HPDE6-E6E7 (cell line): ENCODE results near the gene CD81.

ENCODE experiments used
- DNase-seq: peaks from one replicate; pipeline ENCODE4 v3.0.0; 2011; ENCODE audit warnings: missing footprints; ENCODE audit errors: extremely low spot score

The CD81 gene

GRCh38 chr11:2436521-2437031, 59.5 kb downstream of the CD81 start:
- DNase-seq = no peak

GRCh38 chr11:2437516-2437915, 60.4 kb downstream of the CD81 start:
- DNase-seq = no peak

DNA sequence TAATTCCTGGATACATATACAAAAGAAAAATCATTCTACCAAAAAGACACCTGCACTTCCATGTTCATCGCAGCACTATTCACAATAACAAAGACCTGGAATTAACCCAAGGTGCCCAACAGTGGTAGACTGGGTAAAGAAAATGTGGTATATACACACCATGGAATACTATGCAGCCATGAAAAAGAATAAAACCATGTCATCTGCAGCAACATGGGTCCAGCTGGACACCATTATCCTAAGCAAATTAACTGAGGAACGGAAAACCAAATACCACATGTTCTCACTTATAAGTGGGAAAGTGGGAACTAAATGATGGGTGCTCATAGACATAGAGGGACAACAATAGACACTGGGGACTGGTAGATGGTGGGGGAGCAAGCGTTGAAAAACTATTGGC, 62.7 kb downstream of the CD81 start:
- no peak for DNase-seq

GRCh38 chr11:2440646-2441045, 63.5 kb downstream of the CD81 start:
- no peak for DNase-seq

- no peak for DNase-seq
These were observed 64.1 kb downstream of the CD81 start for GRCh38 chr11:2441171-2441570.

DNA sequence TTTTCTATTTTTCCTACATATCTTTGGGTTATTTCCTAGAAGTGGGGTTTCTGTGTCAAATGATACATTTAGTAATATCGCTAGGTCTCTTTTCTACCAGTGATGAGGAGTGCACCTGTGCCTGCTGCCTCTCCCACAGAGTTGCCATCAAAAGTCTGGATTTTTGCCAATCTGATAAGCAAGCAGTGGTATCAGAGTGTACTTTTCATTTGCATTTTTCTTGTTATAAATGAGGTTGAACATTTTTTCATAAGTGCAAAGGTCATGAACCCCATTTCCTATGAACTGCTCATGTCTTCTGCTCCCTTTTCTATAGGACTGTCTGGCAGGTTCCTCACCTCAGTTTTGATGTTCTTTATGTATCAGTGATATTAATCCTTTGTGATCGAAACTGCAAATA, 65.5 kb downstream of the CD81 start:
- DNase-seq = no peak

GRCh38 chr11:2443406-2443805, 66.3 kb downstream of the CD81 start:
- no peak for DNase-seq

- DNase-seq = no peak
These were observed 67.0 kb downstream of the CD81 start, which contains the start of gene TRPM5 for GRCh38 chr11:2443881-2444820. Gene TRPM5, minus strand, starts transcription at chr11:2444514. Its CDS starts 21,478 bp downstream, at chr11:2423036.

- DNase-seq = no peak
These were observed 68.0 kb downstream of the CD81 start, which contains the start of gene KCNQ1 for GRCh38 chr11:2444821-2445745. Gene KCNQ1, plus strand, starts transcription at chr11:2445008. Its CDS starts 91 bp downstream, at chr11:2445099.

DNA sequence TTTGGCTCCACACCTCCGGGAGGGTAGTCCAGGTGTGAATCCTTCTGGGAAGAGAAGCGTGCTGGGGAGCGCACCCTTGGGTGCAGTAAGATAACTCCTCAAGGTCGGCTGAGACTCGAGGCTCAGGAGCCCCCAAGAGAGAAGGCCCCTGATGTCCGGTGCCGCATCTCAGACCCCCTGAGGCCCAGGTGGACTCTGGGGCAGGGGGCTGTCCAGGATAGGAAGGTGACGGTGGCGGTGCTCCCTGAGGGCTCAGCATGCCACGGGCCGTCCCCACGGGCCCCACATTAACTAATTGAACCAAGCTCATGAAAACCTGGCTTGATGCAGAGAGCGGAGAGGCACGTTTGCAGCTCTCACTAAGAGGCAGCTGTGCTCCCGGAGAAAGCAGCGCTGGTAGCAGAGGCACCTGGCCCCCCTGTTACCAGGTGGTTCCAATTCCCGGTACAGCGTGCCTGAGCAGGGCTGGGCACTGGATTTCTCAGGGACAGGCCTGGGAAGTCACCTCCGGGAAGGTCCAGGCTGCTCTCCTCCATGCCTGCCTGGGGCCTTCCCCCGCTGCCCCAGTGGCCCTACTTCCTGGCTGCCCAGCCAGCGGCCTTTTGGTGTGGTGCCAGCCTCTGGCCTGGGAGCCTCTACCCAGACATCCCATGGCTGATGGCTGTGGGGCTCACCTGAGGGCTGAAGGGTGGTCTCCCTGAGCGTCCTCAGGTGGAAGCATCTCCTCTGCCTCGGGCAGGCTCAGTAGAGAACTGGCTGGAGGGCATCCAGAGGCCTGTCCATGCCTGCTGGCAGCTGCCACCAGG, 68.8 kb downstream of the CD81 start:
- no peak for DNase-seq

- DNase-seq = no peak
These were observed 69.6 kb downstream of the CD81 start for GRCh38 chr11:2446590-2447252.
